NCI-H2196 (cell line): Measurements from ENCODE around the gene COG3.

Experiments
- DNase-seq: peaks from one replicate; lab custom pipeline; 2025; ENCODE audit not compliant: unreplicated experiment; lab: John Stamatoyannopoulos, UW

COG3 gene

DNA sequence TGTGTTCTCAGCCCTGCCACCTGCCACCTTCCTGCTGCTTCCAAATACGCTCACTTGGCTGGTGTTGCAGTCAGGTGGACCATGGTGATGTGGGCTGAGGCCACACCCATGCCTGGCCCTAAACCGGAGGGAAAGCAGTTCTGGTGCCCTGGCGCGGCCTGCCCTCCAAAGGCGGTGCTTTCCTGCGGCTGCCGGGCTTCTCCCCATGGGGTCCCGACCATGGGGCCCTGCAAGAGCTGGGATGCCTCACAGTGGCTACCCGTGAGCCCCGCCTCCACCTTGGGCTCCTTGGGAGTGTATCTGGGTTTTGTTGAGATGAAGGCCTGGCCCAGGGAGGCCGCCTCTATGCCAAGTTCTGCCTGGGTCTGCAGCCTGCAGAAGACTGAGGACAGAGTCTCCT, 77.1 kb downstream of the COG3 start:
- no peak for DNase-seq

DNA sequence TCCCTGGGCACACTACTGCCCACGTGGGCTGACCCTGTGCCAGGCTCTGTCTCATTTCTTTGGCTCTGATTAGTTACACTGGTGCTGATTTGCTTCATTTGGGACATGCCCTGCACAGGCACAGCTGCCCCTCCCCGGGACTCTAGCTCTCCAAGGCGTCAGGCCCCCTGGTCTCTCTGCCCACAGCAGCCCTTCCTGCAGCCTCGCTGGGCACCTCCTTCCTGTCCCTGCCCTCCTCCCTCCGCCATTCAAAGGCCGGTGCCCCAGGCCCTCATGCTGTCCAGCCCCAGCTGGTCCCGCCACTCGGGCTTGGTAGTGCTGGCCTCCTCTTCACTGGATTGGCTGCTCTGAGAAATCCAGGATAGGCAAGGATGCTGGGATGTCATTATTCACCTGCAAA, 77.7 kb downstream of the COG3 start:
- no peak for DNase-seq

DNA sequence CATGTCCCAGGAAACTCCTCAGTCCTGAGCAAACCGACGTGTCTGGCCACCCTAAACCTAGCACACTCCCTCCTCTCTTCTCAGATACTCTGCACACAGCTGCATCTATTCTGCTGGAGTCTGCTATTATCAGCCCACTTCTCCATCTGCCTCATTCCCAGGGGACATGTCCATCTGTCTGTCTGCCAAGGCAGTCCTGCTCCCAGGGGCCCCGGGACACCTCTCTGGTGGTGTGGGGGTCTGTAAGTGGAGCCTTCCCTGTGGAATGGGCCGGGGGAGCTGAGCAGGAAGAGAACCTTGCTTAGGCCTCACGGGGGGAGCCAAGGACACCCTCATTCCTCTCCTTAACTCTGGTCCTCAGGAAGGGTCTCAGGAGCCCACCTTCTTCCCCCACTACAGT, 78.1 kb downstream of the COG3 start:
- DNase-seq = no peak

- no peak for DNase-seq
Observed at GRCh38 chr13:45544520-45544919, 79.8 kb downstream of the COG3 start.

GRCh38 chr13:45545686-45546409, 81.1 kb downstream of the COG3 start:
- DNase-seq = no peak

- DNase-seq = no peak
Observed at GRCh38 chr13:45546410-45546765, 81.6 kb downstream of the COG3 start.

DNA sequence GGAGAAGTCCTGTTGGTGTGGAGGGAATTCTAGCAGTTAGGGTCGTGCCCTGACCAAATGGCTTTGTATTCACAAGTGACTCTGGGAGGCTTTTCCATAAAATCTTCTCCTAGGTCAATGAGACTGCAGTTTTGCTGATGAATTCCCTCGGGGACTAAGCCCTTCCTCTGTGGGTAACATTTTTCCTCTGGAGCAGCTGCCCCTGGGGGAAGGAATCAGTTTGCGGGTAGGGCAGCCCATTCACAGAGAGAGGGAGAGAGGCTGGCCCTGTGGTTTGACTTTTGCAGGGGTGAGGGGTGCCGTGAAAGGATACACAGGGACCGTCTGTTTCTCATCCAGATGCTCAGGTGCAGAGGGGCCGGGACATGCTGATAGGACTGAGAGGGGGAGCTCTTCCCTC, 83.5 kb downstream of the COG3 start:
- no peak for DNase-seq

DNA sequence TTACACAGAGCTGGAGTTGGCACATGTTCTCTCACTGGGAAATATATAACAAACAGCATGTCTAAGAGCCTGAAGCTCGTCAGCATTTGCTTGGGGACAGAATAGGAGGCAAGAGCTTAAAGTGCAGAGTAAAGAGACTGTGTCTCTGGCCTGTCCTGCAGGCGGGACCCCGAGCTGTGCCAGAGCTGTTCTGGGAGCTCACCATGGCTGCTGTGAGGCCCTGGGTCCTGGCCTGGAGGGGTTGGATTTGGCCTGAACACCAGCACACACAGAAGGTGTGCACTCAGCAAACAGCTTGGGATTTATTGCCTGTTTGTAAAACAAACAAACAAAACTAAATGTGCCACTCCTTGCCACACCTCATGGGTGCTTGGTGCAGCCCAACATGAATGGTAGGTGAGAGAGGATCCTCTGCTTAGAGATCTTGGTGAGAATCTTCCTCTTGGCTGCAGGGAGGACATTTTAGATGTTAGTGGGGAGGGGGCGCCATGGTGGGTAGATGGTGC, 89.9 kb downstream of the COG3 start:
- no peak for DNase-seq

DNA sequence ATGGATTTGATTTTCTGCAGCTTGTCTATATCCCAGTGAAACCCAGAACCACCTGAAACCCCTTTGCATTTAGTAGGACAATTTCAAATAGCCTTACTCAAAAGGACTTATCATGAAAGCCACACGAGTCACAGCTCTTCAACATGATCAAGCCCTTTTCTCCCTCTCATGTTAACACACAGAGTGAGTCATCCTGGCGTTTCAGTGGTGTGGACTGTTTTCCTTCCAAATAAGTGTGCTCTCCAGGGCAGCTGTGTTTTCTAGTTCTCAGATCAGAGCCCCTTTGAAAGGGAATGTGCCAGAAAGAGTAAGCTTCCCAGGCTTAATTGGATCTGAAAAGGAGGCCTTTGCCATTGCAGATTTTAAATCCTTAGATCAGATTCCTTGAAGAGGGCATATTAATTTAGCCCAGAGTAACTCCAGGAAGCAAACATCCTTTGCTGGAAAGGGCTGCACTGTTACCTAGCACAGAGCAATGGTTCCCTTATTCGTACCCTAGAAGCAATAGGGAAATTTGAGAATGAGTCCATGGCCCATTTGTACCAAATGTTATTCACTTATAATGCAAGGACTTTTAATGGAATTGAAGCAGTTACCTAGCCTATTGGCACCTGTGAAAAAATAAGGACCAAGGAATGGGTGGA, 99.5 kb downstream of the COG3 start:
- DNase-seq = peak; percentile 18

DNA sequence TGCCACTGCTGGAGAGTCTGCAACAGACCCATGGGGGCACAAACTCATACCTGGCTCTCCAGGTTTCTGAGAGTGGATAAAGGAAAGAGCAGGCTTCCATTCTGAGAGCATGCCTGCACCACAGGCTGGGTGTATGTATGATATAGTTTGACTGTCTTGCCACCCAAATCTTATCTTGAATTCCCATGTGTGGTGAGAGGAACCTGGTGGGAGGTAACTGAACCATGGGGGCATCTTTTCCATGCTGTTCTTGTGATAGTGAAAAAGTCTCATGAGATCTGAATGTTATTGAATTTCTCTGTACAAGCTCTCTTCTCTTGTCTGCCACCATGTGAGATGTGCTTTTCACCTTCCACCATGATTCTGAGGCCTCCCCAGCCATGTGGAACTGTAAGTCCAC, 100.6 kb downstream of the COG3 start:
- DNase-seq = no peak

- no peak for DNase-seq
Observed at GRCh38 chr13:45575146-45575829, 110.5 kb downstream of the COG3 start.

DNA sequence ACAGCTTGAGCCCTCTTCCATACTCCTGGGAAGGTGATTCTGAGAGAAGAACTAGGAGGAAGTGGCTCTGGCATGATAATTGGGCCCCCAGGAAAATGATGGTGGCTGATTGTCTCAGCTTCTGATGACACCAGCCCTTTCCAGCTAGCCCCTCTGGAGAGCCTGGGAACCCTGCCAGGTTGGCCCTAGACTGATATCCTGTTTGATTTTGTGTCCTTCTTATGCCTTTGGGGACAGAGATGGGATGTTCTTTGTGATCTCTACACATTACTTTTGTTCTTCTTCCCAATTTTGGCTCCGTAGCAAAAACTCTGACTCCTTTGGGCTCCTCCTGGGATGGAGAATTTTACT, 111.1 kb downstream of the COG3 start:
- no peak for DNase-seq

DNA sequence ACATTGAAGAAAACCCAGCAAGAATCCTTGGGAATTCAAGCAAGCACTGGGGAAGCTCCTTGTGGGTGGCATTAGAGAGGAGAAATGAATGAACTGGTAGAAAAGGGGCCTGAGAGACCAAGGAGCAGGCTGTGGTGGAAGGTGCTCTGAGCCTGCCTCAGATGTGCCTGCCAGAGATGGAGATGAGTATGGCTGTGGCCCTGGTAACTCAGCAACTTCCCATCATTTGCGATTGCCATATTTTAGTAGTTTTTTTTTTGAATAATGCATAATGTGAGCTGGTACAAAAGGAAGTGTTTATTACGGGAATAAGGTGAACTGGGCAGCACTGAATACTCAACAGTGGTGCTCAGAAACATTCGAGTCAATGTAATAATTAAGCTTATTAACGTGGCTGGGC, 111.7 kb downstream of the COG3 start:
- DNase-seq = no peak

DNA sequence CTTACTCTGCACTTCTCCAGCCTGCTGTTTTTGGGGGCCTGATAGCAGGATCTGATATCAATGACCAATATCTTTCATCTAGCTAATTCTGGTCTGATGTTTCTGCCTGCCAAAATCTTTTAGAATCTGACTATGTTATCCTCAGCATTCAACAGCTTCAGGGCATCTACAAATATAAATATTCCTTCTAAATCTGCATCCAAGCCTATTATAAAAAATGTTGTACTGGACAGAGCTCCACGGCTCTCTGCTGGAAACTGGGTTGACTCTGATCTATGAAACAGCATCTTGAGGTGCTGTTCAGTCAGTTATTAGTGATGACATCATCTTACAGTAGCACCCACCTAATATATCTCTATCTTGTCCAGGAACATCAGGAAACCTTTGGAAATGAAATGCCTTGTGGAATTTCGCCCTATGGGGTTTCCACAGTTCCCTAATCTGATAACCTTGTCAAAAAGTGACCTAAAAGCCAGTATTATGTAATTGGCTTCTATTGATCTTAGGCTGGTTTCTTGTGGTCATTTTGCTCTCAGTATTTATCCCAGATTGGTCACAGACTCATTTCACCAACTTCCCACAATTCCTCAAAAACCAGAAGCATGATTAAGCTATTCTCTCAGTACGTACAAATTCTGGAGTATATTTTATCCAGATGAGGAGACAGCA, 117.8 kb downstream of the COG3 start:
- DNase-seq = no peak

GRCh38 chr13:45584816-45585215, 120.1 kb downstream of the COG3 start:
- no peak for DNase-seq
